BE2C (cell line): ENCODE measurements around the gene UPK2.
"Not testable (repeated sequence)": the region's sequence is repeated elsewhere in the genome, so short reads cannot be mapped to it uniquely, and the experiment has no call there.

Experiments
- DNase-seq: peaks from one replicate; pipeline ENCODE4 v3.0.0-alpha.2; 2020
- H3K27me3 ChIP-seq: fragments of 250-450 bp; sonication (Bioruptor Pico); 2 replicates; pipeline ENCODE4 v1.5.1; 2020; ENCODE audit warnings: mild to moderate bottlenecking
- H3K36me3 ChIP-seq: fragments of 250-450 bp; sonication (Bioruptor Pico); 2 replicates; pipeline ENCODE4 v1.5.1; 2020; ENCODE audit warnings: mild to moderate bottlenecking
- H3K4me1 ChIP-seq: fragments of 250-450 bp; sonication (Bioruptor Pico); 2 replicates; pipeline ENCODE4 v1.5.1; 2020
- H3K4me3 ChIP-seq: 2 replicates; pipeline ENCODE4 v1.5.1; 2011; ENCODE audit warnings: low read depth, low read length
- H3K9me3 ChIP-seq: fragments of 250-450 bp; sonication (Bioruptor Pico); 2 replicates; pipeline ENCODE4 v1.5.1; 2020
- CTCF ChIP-seq: IDR thresholded peaks from 2 replicates; pipeline ENCODE4 v1.5.1; 2012; ENCODE audit warnings: mild to moderate bottlenecking, low read depth, low read length

The UPK2 gene

DNA sequence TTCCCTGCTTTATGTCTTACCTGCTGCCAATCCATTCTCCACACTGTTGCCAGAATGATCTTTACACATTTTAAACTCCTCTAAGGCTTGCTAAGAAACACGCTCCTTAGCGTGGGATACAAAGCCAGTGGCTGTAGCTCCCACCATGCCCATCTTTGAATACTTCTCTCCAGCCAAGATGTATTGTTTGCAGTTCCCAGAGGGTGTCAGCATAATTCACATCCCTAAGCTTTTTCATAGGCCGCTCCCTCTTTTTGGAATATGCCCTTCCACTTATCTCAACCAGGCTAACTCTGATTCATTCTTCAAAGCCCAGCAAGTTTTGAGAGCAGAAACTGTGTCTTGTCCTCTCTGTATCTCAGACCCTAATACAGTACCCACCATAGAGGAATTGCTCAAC, 8.1 kb upstream of the UPK2 start:
- TF ChIP-seq CTCF: no peak
- H3K27me3 ChIP-seq: no peaks in the 10 kb centered on the region; the same call in 1 of the 2 replicates
- H3K36me3 ChIP-seq: no peaks in the 10 kb centered on the region
- no peak for DNase-seq
- no peak overlapping the region for H3K4me3 ChIP-seq
- H3K4me1 ChIP-seq: no peaks in the 10 kb centered on the region
- no peaks in the 10 kb centered on the region for H3K9me3 ChIP-seq

DNA sequence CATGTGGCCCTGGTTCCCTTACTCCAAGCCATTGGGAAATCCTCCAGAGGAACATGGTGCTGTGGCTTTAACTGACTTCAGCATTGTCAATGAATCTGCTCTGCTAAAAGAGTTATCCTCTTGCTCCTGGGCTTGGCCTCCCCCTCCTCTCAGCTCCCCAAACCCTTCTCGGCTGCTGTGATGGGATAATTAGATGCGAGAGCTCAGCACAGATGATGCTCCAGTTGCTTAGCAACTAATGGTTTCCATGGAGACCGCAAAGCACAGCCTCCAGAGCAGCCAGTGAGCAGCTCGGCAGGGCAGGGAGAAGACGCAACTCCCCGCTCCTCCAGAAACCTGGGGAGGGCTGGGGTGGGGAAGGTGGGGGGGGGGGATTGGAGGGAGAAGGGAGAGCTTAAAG, 2.8 kb upstream of the UPK2 start:
- Histone ChIP-seq H3K4me1 (no peaks in the 10 kb centered on the region), H3K36me3 (no peaks in the 10 kb centered on the region), H3K9me3 (no peaks in the 10 kb centered on the region), H3K27me3 (no peaks in the 10 kb centered on the region; the same call in 1 of the 2 replicates), H3K4me3 (no peak overlapping the region)
- TF ChIP-seq CTCF: no peak
- peak; percentile 73 for DNase-seq

DNA sequence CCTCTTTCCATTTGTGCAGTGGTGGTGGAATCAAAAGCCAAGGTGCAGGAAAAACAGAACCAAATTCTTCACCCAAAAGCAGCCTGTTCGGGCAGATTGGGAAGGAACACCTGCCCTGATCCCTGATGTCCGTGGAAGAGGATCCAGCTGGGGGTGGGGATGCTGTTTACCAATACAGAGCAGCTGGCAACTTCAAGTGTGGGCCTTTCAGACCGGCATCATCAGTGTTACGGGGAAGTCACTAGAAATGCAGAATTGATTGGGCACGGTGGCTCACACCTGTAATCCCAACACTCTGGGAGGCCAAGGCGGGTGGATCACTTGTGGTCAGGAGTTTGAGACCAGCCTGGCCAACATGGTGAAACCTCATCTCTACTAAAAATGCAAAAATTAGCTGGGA, 2.1 kb upstream of the UPK2 start:
- H3K4me1 ChIP-seq, H3K36me3 ChIP-seq, DNase-seq, H3K4me3 ChIP-seq, H3K9me3 ChIP-seq, H3K27me3 ChIP-seq: not testable (repeated sequence)

DNA sequence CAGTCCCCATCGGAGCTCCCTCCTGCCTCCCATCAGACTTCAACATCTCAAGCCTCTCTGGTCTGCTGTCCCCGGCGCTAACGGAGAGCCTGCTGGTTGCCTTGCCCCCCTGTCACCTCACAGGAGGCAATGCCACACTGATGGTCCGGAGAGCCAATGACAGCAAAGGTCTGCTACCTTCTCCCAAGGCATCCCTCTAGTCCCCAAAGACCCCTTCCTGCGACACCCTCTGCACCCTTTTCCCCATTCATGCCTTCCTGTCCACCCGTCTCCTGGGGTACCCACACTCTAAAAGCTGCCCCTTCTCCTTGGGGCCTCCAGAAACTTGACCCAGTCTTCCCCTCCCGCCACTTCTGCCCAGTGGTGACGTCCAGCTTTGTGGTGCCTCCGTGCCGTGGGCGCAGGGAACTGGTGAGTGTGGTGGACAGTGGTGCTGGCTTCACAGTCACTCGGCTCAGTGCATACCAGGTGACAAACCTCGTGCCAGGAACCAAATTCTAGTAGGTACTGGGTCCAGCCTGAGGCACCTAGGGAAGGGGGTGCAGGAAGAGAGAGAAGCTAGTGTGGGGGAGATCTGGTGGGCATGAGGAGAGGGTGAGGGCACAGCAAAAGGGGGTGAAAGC, 860 bp downstream of the UPK2 start:
- Histone ChIP-seq H3K4me1 (no peaks in the 10 kb centered on the region), H3K36me3 (no peaks in the 10 kb centered on the region), H3K4me3 (no peak overlapping the region), H3K27me3 (no peaks in the 10 kb centered on the region; the same call in 1 of the 2 replicates), H3K9me3 (no peaks in the 10 kb centered on the region)
- no peak for TF ChIP-seq CTCF
- DNase-seq: no peak

- Histone ChIP-seq H3K4me3 (no peak overlapping the region), H3K4me1 (no peaks in the 10 kb centered on the region), H3K27me3 (no peaks in the 10 kb centered on the region; the same call in 1 of the 2 replicates), H3K36me3 (no peaks in the 10 kb centered on the region), H3K9me3 (no peaks in the 10 kb centered on the region)
- no peak for DNase-seq
- no peak for TF ChIP-seq CTCF
These were observed 1.5 kb downstream of the UPK2 start for GRCh38 chr11:118957549-118957948.

DNA sequence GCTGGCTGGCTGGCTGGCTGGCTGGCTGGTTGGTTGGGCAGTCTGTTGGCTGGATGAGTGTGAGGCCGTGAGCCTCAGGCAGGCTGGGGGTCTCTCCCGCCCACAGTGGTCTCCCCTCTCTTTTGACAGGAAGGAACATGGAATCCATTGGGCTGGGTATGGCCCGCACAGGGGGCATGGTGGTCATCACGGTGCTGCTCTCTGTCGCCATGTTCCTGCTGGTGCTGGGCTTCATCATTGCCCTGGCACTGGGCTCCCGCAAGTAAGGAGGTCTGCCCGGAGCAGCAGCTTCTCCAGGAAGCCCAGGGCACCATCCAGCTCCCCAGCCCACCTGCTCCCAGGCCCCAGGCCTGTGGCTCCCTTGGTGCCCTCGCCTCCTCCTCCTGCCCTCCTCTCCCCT, 1.9 kb downstream of the UPK2 start:
- no peak for DNase-seq
- Histone ChIP-seq H3K27me3 (no peaks in the 10 kb centered on the region; the same call in 1 of the 2 replicates), H3K4me3 (no peak overlapping the region), H3K36me3 (no peaks in the 10 kb centered on the region), H3K4me1 (no peaks in the 10 kb centered on the region), H3K9me3 (no peaks in the 10 kb centered on the region)
- TF ChIP-seq CTCF: no peak
